VCaP (cell line): ENCODE measurements around the gene HCST.

Experiments used
- H3K27ac ChIP-seq: fragments of 450-650 bp; 2 replicates; pipeline ENCODE4 v1.5.1; 2017
- CTCF ChIP-seq: fragments of 450-650 bp; conservative IDR thresholded peaks from 2 replicates; pipeline ENCODE4 v1.5.1; 2017; ENCODE audit warnings: mild to moderate bottlenecking, moderate library complexity

HCST gene

GRCh38 chr19:35944556-35944955, 42.2 kb downstream of the HCST start:
- no peak overlapping the region for H3K27ac ChIP-seq
- TF ChIP-seq CTCF = no peak

- no peak for TF ChIP-seq CTCF
Observed at GRCh38 chr19:35945121-35945790, 42.9 kb downstream of the HCST start.

GRCh38 chr19:35946203-35946602, 43.9 kb downstream of the HCST start:
- H3K27ac ChIP-seq = no peak overlapping the region
- TF ChIP-seq CTCF = no peak

More at GRCh38 chr19:35945121-35945790, 42.9 kb downstream of the HCST start:
- no peak overlapping the region for H3K27ac ChIP-seq

- H3K27ac ChIP-seq = no peak overlapping the region
- TF ChIP-seq CTCF = no peak
Observed at GRCh38 chr19:35949131-35949530, 46.8 kb downstream of the HCST start.
